Fibroblast of skin of abdomen (primary cell): ENCODE results near the gene HLF.
A peak's percentile ranks its signal among the peaks of the same experiment; 100 is the strongest.

Source experiments
- DNase-seq: peaks from one replicate; pipeline ENCODE4 v3.0.0-alpha.2; 2013

The HLF gene

DNA sequence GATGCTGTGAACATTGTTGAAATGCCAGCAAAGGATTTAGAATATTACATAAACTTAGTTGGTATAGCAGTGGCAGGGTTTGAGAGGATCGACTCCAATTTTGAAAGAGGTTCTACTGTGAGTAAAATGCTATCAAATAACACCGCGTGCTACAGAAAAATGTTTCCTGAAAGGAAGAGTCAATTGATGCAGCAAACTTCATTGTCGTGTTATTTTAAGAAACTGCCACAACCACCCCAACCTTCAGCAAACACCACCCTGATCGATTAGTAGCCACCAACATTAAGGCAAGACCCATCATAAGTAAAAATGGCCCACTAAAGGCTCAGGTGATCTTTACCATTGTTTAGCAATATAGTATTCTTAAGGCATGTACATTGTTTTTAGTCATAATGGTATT is 27.3 kb downstream of the HLF start:
- no peak for DNase-seq

DNA sequence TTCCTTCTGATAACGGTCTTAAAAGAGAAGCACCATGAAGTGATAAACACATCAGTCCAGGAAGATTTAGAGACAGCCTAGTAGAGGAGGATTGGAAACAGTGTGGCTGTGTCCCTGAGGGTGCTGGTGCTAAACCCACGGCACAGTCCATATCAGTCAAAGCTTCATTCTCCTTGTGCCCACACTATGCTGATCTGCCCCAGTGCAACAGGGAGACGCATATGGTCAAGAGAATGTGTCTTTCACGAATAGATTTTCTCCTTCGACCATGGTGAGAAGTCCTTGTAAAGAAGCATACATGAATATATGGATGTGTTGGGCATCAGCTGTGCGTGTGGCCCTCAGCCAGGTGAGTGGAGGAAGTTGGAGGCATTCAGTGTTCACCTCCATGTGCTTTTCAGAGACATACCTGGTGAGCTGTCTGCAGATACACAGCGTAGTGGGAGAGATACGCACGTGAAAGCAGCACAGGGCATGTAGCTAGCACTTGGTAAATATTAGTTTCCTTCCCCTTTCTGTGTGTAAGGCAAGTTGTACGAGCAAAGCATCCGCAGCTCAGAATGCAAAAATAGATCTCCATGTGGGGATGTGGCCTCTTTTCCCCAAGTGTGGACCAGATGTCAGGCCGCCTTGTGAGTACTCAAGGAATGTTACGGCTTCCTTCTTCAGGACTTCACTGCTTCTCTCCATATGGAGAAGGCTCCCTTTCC is 29.4 kb downstream of the HLF start:
- DNase-seq: peak; percentile 54

DNA sequence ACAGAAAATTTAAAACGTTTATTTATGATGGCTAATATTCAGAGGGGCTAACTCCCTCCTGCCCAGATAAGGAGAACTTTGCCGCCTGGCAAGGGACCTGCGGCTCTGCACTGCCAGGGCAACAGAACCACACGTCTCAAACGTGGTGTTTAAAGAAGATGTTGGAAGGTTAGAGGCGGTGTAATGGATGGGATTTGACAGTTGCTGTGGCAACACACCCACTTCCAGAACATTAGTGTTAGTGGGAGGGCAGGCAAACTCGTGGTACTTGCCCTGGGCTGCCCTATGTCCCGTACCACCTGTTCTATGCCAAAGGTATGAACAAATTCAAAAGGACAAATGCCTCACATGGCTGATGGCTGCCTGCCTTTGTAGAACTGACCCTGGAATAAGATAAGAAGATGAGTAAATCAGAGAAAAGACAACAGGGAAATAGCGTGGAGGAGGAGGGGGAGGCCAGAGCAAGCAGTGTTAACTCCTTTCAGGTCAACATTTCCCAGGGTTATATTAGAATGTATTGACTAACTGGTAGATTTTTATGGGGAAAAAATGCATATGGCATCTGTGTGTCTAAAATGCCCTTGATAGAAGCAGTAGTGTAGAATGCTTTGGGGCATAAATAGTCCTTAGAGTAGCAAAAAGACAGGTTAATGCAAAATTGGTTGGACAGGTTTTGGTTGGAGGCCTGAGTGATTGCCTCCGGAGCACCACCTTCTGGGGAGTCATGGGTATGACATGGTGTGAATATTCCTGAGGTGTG is 30.8 kb downstream of the HLF start:
- peak; percentile 25 for DNase-seq

DNA sequence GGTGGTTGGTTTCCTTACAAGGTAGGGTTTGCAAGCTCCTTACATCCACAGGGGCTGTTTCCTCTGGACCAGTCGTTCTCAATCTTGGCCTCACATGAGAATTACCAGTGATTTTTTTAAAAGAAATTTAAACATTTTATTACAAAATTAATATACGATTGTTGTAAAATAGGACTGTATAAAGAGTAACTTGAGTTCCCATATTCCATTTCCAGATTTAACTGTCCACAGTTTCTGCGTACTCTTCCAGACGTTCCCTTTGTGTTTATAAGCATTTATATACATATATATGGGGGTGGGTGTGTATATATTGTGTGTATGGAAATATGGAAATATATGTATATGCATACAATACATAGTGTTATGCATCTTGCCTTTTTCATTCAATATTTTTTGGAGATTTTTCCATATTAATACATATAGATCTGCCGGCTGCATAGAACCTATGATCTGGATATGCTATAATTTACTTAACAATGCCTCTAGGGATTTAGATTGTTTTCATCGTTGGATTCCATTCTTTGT is 31.5 kb downstream of the HLF start:
- DNase-seq: no peak

DNA sequence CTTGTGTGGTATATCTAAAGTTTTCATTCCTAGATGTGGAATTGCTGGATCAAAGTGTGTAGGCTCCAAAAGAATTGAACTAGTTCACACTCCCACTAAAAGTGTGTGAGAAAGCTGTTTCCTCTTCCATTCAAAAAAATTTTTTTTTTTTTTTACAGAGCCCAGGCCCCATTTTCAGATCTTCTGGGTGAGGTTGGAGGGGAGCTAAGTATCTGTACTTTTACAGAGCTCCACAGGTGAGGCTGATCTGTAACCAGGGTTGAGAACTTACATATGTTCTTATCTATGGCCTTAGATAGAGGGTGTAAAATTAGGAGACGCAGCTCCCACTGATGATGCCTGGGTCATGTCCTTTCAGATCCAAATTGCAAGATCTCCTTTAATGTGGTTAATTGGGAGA is 31.9 kb downstream of the HLF start:
- DNase-seq: no peak

DNA sequence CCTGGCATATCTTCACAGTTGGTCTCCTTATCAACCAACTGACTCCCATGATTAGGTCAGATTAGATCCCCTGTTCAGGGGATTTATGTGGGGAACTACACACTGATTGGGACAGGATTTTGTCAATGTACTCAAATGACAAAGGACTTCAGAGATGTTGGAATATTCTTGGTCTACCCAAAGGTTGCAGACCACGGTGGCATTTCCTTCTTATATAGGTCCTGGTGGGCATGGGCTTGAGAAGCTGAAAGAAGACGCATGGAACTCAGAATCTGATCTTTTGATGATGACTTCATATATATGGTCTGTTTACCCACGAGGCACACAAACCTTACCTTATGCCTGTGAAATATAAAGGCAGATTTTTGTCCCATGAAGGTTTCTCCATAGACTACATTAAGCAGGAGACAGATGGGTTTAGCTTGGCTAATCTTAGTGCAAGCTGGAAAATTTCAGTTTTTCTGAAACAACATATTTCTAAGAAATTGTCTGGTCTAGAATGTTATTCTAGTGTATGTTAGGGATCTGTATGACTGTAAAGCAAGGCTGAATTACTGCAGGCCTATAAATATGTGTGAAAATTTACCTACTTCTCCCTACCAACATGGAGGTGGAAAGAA is 33.5 kb downstream of the HLF start:
- no peak for DNase-seq

DNA sequence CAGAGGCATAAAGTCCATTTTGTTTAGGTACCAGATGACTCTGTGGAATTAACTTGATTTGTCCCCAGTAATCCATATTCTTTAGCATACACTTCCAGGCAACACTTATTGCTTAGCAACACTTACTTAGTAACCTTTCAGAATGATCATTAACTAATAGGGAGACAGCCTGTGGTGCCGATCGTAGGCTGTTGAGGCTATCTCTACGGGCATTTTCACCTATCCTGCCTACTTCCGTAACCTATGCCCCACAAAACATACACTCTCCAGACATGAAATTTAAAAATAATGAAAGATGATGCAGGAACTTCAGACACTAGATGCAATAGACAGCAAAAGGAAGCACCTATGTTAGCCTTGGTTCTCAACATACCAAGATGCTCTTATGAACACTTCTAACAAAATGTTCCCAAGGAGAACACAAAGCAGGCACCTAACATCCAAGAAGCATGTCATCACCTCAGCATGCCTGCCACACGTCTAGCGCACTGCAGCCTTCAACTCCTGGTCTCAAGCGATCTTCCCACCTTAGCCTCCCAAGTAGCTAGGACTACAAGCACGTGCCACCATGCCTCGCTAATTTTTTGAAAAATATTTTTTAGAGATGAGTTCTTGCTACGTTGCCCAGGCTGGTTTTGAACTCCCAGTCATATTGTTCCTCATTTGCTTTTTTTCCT is 34.5 kb downstream of the HLF start:
- DNase-seq: no peak

DNA sequence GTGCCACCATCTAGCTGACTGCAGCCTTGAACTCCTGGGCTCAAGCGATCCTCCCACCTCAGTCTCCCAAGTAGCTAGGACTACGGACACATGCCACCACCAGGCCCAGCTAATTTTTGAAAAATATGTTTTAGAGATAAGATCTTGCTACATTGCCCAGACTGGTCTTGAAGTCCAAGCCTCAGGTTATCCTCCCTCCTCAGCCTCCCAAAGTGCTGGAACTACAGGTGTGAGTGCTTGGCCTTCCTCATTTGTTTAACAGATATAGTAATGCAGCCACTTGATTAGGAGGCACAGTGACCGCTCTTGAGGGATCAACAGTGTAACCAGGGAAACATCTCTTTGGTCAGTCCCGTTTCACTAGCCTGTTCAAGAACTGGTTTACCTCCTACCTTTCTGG is 35.1 kb downstream of the HLF start:
- DNase-seq: no peak

DNA sequence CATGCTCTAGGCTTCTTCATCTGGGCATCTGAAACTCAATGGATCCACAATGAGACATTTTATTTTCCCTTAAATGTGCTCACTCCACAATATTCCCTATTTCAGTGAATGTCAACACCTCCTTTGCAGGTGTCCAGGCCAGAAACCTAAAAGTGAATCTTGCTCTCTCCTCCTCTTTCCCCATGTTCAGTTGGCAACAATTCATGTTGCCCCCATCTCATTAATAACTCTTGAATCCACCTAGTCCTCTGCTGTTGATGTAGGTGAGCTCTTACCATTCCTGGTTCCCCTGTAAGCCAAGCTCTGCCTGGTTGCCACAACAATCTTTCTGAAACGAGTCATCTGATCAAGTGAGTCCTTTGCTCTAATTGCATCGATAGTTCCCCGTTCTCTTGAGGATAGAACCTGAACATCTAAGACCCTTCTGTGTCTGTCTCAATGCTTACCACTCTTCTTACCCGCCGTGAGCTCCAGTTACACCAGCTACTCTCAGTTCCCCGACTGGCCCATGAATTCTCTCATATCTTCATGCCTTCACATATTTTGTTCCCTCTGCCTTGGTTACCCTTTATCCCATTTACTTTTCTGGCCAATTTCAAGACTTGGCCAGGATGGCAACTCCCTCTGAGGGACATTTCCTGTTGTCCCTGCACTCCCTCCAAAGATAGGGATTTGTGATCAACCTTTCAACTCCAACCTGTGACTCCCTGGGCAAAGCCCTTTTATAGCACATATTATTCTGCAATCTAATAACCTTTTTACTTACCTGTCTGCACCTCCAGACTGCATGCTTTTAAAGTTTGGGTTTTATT is 35.9 kb downstream of the HLF start:
- DNase-seq: no peak

DNA sequence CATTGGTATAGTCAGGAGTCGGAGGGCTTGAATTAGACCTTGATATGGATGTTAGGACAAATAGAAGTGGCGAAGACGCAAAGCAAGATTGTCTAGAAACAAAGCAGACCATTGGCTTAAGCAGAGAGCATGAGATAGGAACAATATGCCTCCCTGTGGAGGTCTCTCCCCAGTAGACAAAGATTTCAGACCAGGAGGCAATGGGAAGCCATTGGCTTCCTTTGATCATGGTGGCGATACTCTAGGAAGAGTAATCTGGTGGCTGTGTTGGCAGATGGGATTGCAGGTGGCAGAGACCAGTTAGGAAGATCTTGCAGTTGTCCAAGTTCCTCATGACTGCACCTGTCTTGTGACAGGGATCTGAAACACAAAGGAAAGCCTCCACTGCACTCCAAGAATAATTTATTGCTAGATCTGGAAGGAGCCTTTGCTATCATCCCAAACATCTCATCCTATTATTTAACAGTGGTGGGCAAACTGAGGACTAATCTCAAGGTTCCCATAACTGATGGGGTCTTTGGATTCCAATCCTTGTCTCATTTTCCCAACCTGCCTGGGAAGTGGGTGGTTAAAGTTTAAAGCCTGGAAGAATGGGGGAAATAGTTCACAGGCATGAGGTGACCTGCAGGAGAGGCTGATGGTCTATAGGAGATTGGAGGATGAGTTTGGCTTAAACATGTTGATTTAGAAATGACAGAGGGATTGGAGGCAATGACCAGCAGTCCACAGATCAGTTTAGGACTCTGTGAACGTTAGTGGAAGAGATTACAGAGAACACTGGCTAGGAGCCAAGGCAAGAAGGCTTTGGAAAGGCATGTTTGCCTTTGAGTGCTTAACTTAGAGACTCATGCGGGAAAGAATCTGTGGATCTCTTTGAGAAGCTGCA is 37.0 kb downstream of the HLF start:
- no peak for DNase-seq

DNA sequence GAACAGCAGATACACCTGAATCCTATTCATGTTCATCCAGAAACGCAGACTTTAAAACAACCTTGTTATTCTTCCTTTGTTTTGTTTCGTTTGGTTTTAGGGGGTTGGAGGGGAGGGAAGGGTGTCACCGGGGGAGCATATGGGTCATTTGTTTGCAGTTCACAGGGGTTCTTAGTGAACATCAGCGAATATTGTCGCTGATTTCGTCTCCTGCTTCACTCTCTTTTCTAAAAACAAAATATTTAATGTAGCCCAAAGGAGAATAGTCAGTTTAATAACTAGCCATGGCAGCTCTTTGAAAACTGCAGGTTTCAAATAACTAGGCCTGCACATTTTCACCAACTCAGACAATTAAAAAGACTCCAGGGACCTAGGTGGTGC is 37.6 kb downstream of the HLF start:
- DNase-seq: no peak

DNA sequence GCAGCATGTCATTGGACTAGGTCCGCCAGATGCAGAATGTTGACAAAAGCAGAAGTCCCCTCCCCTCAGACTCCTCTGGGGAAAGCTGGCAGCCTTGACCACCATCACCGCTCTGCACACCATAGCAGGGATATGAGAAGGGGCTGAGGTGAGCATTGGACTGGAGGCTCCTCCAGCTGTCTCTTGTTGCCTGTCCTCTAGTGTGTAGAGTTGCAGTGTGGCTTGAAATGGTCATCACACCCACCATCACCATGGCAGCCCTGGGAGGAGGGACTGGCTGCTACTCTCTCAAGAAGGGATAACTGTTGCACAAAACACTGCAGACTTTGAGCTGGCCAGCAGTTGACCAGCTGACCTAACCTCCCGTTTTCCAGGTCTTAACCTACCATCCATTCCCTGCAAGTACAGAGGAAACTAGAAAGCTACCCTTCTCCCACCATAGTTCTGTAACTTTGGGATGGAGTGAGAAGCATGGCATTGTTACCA is 38.3 kb downstream of the HLF start:
- no peak for DNase-seq

DNA sequence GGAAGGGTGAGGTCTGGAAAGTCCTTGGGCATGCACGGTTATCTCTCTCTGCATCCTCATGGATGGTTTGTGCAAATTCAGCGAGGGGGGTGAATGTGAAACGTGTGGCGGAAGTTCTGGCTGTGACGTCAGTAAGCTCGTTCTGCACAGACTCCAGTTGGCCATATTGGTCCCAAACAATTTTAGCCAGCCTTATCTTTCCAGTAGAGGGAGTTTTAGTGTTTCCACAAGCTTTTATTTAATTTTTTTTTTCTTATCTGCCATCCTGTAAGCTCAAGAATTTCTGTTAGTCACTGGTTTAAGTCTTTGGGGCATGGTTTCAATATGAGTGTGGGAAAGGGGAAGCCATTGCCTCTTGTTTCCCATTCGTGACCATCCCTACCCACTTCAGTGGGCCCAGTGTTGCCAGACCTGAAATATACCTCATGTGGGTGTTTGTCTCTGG is 39.0 kb downstream of the HLF start:
- peak; percentile 4 for DNase-seq

DNA sequence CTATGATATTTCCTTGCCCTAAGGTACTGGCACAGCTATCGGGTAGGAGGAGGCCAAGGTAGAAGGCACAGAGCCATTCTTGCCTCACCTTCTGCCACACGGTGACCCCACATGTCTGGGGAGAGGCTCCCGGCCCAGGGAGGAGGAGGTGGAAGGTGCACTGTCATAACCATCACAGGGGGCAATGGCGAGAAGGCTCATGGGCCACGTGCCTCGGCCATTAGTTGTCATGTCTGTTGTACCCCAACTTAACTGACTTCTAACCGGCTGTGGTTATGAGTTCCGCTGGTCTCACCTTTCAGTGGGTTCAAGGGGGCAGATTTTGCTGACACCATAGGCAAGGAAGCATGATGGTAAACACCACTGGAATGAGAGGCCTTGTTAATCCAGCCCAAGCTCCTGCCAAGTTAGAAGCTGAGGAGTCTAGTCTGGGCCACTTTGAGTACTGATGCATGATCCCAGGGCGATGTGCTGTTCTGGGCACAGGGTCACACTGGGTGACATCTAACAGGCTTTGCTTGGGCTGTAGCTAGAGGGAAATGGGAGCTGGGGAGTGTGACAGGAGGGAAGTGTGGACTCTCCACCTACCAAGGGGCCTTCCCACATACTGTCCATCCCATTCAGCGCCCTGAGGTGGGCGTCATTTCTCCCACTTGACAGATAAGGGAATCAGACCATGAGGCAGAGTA is 39.6 kb downstream of the HLF start:
- DNase-seq: no peak

DNA sequence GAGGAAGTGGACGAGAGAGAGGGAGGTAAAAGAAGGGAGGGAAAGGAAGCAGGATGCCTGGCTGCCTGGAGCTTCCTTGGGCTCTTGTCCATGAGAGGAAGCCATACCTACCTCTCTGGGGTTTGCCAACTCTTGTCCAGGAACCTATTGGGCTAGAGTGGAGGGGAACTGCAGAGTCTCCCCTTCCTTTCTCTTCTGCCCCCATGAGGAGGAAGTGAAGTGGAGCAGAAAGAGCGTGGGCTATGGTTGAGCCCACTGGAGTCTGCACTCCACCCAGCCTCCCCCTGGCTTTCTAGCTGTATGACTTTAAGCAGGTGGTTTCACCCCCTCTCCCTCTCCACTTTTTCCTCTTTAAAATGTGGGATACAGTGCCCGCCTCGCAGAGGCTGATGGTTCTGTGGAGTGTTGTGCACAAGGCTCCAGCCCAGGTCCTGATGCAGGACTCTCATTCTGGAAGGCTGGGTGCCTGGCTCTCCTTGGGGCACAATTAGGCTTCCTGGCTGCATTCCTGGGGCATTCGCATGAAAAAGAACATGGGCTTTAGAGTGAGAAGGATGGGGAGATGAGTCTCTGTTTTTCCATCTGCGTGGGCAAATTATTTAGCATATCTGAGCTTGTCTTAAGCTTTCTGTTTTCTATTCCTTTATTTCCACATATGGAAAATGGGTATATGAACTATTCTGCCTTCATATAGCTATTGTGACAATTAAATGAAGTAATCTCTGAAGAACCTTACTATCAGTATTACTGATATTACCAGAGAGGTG is 40.7 kb downstream of the HLF start:
- no peak for DNase-seq

DNA sequence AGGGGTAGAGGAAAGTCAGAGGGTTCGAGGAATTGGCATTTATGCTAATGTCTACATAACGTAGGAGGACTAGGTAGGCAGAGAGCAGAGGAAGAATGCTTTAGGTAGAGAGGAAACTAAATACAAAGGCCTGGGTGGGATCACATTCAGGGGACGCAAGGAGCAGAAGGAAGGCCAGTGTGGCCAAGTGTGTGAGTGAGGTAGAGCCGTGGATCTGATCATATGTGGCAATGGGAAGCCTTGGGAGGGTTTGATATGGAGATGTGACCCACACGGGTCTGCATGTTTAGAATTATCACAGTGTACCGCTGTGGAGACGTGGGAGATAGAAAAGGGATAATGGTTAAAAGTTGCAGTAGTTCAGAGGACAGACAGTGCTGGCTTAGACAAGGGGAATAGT is 43.1 kb downstream of the HLF start:
- no peak for DNase-seq

DNA sequence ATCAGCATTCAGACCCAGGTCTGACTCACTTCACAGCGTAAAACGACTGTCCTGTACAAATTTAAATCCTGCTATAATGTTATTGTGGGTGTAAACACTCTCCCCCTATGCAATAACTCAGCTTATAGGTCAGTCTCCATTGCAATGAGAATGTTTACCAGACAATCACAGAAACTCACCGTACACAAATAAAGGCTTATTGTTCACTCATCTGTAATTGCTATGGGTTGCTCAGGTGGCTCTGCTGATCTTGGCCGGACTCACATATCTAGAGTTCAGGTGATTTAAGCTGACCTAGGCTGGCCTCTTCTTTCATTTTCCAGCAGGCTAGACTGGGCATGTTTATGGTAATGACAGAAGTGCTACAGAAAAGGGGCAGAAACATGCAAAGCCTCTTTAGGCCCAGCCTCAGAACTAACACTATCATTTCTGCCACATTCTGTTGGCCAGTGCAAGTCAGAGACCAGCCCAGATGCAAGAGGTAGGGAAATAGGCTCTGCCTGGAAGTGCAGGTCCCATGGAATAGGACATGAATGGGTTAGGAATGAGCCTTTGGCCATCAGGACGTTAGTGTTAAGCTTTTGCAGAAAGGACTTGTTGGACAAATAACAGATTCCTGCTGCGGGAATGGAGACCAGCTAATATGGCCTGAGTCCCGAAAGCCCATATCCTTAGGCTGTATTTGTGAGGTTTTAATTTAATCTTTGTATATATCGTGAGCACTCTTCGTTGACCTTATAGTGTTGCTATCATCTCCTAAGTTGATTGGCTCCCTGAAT is 44.0 kb downstream of the HLF start:
- no peak for DNase-seq

DNA sequence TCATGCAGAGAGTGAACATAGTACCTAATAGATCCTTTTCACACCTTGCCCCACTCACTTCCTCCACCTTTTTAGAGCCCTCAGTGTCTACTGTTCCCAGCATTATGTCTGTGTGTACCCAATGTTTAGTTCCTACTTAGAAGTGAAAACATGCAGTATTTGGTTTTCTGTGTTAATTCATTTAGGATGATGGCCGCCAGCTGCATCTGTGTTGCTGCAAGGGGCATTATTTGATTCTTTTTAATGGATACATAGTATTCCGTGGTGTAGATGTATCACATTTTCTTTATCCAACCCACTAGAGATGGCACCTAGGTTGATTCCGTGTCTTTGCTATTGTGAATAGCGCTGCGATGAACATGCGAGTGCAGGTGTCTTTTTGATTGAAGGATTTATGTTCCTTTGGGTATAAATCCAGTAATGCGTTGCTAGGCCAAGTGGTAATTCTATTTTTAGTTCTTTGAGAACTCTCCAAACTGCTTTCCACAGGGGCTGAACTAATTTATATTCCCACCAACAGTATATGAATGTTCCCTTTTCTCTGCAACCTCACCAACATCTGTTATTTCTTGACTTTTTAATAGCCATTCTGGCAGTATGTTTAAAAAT is 47.1 kb downstream of the HLF start:
- no peak for DNase-seq
